GM15510 (cell line): ENCODE data around the gene SH3GL1.

Experiments used
- POLR2A ChIP-seq: IDR thresholded peaks from 3 replicates; pipeline ENCODE4 v1.6.1; 2011; ENCODE audit warnings: borderline replicate concordance; ENCODE audit not compliant: insufficient read length; ENCODE audit errors: extremely low read depth

SH3GL1 gene

DNA sequence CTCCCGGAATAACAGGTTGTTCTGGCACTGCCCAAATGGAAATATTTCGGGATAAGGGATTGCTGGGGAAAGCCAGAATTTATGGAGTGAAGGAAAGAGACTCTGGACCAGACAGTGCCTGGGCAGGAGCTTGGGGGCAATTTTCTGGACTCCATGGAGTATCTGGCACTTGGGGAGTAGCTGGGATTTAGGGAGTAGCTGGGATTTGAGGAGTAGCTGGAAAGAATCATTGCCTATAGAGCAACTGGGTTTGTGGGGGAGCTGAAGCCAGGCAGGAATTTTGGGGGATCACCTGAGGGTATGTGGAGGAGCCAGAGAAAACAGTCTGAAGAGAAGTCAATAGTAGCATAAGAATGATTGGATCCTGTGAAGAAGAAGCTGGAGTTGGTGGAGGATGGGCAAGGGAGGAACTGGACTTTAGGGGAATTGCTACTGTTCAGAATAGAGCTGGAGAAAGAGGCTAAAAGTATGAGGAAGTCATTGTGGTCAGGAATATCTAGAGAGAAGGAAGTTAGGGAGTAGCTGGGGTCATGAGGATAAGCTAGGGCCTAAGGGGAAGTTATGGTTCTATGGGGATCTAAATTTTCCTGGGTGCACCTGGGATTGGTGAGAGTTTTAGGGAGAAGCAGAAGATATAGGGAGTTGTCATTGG lies 81.2 kb downstream of the SH3GL1 start:
- TF ChIP-seq POLR2A, result no peak

DNA sequence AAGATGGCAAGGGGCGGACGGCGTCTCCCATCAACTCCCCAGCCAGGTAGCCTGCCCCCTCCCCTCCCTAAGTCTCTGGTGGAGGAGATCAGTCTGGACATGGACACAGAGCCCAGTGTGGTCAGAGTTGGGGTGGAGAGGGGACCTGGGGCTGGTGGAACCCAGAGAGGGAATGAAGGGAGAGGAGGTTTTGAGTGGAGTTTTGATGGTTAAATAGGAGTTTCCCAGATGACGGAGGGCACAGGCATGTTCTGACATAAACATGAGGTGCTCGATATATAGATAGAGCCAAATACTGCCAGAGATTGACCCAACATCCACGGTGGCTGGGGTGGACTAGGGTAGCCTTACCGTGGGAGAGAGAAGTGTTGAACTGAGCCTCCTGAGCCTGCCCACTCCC lies 81.9 kb downstream of the SH3GL1 start:
- TF ChIP-seq POLR2A, result no peak

DNA sequence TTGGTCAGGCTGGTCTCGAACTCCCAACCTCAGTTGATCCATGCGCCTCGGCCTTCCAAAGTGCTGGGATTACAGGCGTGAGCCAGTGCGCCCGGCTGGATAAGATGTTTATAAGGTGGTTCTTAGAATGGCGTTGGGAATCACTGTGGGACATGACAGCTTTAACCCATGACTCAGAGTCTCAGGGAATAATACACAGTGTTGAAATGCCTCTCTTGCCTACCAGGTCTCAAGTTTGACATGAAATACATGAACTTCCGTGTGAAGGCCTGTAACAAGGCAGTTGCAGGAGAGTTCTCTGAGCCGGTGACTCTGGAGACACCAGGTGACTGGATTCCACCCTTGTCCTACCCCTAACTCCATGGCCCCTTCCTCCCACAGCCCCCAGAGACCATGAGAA lies 83.4 kb downstream of the SH3GL1 start:
- TF ChIP-seq POLR2A, result no peak

DNA sequence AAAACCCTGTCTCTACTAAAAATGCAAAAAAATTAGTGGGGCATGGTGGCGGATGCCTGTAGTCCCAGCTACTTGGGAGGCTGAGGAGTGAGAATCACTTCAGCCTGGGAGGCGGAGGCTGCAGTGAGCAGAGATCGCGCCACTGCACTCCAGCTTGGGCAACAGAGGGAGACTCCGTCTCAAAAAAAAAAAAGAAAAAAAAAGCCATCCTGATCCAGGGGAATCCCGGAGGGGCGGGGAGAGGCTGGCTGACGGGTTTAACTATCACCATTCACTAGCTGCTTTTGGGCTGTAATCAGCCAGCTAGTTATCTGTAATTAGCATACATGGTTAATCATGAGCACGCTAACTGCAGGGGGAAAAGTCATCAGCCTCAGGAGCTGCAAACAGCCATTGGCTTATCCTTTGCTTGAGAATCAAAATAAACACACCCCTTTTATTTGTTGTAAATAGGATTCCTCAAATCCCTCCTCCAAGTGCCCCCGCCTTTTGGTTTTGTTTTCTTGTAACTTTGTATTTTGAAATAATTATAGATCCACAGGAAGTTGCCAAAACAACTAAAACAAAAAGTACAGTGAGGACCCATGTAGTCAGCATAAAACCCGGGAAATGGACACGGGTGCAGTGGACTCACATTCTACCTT lies 86.4 kb downstream of the SH3GL1 start:
- no peak for TF ChIP-seq POLR2A
